ENCODE results near the gene IRX6.

- TF ChIP-seq CTCF (IDR thresholded peaks at IDR 0.05) (no peak), POLR2A (IDR thresholded peaks at IDR 0.05) (no peak)
Observed at GRCh38 chr16:55338646-55339045, 14.6 kb downstream of the IRX6 start.

Measured in uterus (tissue), 2 donors.